HFF-Myc (cell line): ENCODE data around the gene ATF6B.

Experiments
- DNase-seq: peaks from one replicate; pipeline ENCODE4 v3.0.0-alpha.2; 2011; ENCODE audit warnings: low read depth; ENCODE audit errors: extremely low read depth
- H3K4me3 ChIP-seq: replicated peaks from 2 replicates; pipeline ENCODE4 v1.5.1; 2011; ENCODE audit warnings: low read depth, mild to moderate bottlenecking, control low read depth, low read length
- CTCF ChIP-seq: IDR thresholded peaks from 2 replicates; pipeline ENCODE4 v1.5.1; 2012; ENCODE audit warnings: mild to moderate bottlenecking, low read depth, low read length, control low read depth; ENCODE audit errors: missing control alignments

The ATF6B gene

GRCh38 chr6:32129297-32130088, 1.4 kb upstream of the ATF6B start:
- no peak for TF ChIP-seq CTCF
- DNase-seq: no peak
- peak overlapping the region; percentile 95 for H3K4me3 ChIP-seq

DNA sequence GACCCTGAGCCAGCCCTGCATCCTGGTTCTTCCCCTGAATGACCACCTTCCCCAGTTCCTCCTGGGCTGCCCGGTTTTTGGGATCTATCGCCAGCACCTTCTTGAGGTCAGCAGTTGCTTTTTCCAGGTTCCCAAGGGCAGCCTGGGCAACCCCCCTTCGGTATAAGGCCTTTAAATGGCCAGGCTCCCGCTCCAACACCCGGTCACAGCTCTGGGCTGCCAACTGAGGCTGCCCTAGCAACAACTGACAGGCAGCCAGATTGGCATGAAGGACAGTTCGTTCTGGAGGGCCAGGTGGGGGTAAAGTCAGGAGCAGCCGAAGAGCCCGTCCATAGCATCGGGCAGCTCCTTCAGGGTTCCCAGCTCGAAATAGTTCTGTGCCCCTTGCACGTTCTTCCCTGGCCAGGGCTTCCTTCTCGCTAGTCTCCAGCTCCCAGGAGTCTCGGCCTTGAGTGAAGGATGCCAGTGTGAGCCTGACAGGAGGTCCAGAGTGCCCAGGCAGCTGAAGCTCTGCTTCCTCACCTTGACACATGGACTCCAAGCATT, 778 bp upstream of the ATF6B start:
- no peak for DNase-seq
- peak overlapping the region; percentile 95 for H3K4me3 ChIP-seq
- TF ChIP-seq CTCF: no peak

- no peak for TF ChIP-seq CTCF
- H3K4me3 ChIP-seq: peak overlapping the region; percentile 95
- DNase-seq: no peak
These were observed 683 bp downstream of the ATF6B start for GRCh38 chr6:32127409-32127716.

GRCh38 chr6:32126880-32127279, 1.2 kb downstream of the ATF6B start:
- TF ChIP-seq CTCF: no peak
- peak overlapping the region; percentile 95 for H3K4me3 ChIP-seq
- DNase-seq: no peak

- no peak for DNase-seq
- TF ChIP-seq CTCF: no peak
- H3K4me3 ChIP-seq: no peak overlapping the region
These were observed 4.4 kb downstream of the ATF6B start for GRCh38 chr6:32123681-32124080.

DNA sequence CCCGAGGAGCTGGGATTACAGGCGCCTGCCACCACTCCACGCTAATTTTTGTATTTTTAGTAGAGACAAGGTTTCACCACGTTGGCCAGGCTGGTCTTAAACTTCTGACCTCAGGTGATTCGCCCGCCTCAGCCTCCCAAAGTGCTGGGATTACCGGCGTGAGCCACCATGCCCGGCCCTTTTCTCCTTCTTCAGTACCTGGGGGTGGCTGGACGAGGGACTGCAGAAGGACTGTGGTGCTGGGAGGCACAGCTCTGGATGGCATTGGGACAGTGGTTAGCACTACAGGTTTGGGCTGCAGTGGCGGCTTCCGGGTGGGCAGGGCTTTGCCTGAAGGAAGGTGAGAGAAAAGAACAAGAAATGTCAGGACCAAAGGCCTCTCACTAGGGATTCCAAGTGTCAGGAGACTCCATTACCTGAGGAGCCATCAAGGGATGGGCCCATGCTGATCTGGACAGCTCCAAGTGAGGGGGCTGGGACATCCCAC, 7.4 kb downstream of the ATF6B start:
- H3K4me3 ChIP-seq: no peak overlapping the region
- TF ChIP-seq CTCF: no peak
- no peak for DNase-seq
